OCI-LY1 (cell line): ENCODE data around the gene EDC3.

Experiments used
- H2AFZ ChIP-seq: fragments of 200-600 bp; sonication (generic), shearing (Covaris generic); 2 replicates; pipeline ENCODE4 v1.6.0; 2014; ENCODE audit warnings: antibody characterized with exemption, mild to moderate bottlenecking, low read length
- H3F3A ChIP-seq: fragments of 200-600 bp; sonication (generic), shearing (Covaris generic); 2 replicates; pipeline ENCODE4 v1.6.0; 2014; ENCODE audit warnings: mild to moderate bottlenecking, antibody characterized with exemption, low read length, moderate library complexity; ENCODE audit not compliant: insufficient read depth
- H3K27ac ChIP-seq: fragments of 200-600 bp; sonication (generic); 2 replicates; pipeline ENCODE4 v1.5.1; 2014; ENCODE audit warnings: low read length, mixed run types, mild to moderate bottlenecking, low read depth; ENCODE audit not compliant: poor library complexity, severe bottlenecking
- H3K27me3 ChIP-seq: fragments of 200-600 bp; sonication (generic); 2 replicates; pipeline ENCODE4 v1.6.0; 2014; ENCODE audit warnings: antibody characterized with exemption, mild to moderate bottlenecking, low read length, moderate library complexity; ENCODE audit not compliant: insufficient read depth
- H3K36me3 ChIP-seq: fragments of 200-600 bp; sonication (generic); 2 replicates; pipeline ENCODE4 v1.6.1; 2014; ENCODE audit warnings: mild to moderate bottlenecking, antibody characterized with exemption, low read length, moderate library complexity, mixed read lengths; ENCODE audit not compliant: insufficient read depth
- H3K4me1 ChIP-seq: fragments of 200-600 bp; sonication (generic); 2 replicates; pipeline ENCODE4 v1.5.1; 2014; ENCODE audit warnings: mild to moderate bottlenecking, low read length, moderate library complexity; ENCODE audit not compliant: insufficient read depth, severe bottlenecking
- H3K4me2 ChIP-seq: fragments of 200-600 bp; sonication (generic), shearing (Covaris generic); 2 replicates; pipeline ENCODE4 v1.6.1; 2014; ENCODE audit warnings: low read length
- H3K4me3 ChIP-seq: fragments of 200-600 bp; sonication (generic); 2 replicates; pipeline ENCODE4 v1.5.1; 2014; ENCODE audit warnings: low read length, low read depth, mild to moderate bottlenecking, mixed read lengths; ENCODE audit not compliant: poor library complexity, severe bottlenecking
- H3K79me2 ChIP-seq: fragments of 200-600 bp; shearing (Covaris generic); 2 replicates; pipeline ENCODE4 v1.6.1; 2016; ENCODE audit warnings: mixed run types, low read length, mixed read lengths; ENCODE audit not compliant: insufficient read depth
- H3K9ac ChIP-seq: fragments of 200-600 bp; sonication (generic), shearing (Covaris generic); 2 replicates; pipeline ENCODE4 v1.6.1; 2014; ENCODE audit warnings: mild to moderate bottlenecking, low read length, mixed read lengths
- H3K9me2 ChIP-seq: fragments of 200-600 bp; sonication (generic), shearing (Covaris generic); 2 replicates; pipeline ENCODE4 v1.6.1; 2014; ENCODE audit warnings: low read depth, mild to moderate bottlenecking, low read length, mixed read lengths
- H3K9me3 ChIP-seq: fragments of 200-600 bp; shearing (Covaris generic); 2 replicates; pipeline ENCODE4 v1.6.1; 2014; ENCODE audit warnings: low read length, mixed read lengths
- H4K20me1 ChIP-seq: fragments of 200-600 bp; sonication (generic), shearing (Covaris generic); 2 replicates; pipeline ENCODE4 v1.6.0; 2016; ENCODE audit warnings: mild to moderate bottlenecking, low read length; ENCODE audit not compliant: insufficient read depth
- CTCF ChIP-seq: fragments of 200-600 bp; sonication (generic), shearing (Covaris generic); IDR thresholded peaks from 2 replicates; pipeline ENCODE4 v1.5.1; 2017; ENCODE audit warnings: mild to moderate bottlenecking, antibody characterized with exemption, low read length, moderate library complexity, mixed read lengths
- EZH2 ChIP-seq: fragments of 200-600 bp; sonication (generic), shearing (Covaris generic); IDR thresholded peaks from 2 replicates; pipeline ENCODE4 v1.8.0; 2017; ENCODE audit warnings: borderline replicate concordance, mixed run types, mild to moderate bottlenecking, antibody characterized with exemption, low read length, moderate library complexity, mixed read lengths

EDC3 gene

GRCh38 chr15:74609938-74610301 lies 85.9 kb downstream of the EDC3 start:
- Histone ChIP-seq H3K79me2 (no peaks in the 10 kb centered on the region), H3K27me3 (no peaks in the 10 kb centered on the region), H3K27ac (no peak overlapping the region), H3K4me3 (no peak overlapping the region), H3K9me2 (no peaks in the 10 kb centered on the region), H3F3A (no peaks in the 10 kb centered on the region), H2AFZ (no peak overlapping the region), H3K4me1 (peaks cover 8% of the 10 kb centered on the region), H3K4me2 (no peak overlapping the region), H3K9ac (no peak overlapping the region), H4K20me1 (no peaks in the 10 kb centered on the region), H3K36me3 (no peaks in the 10 kb centered on the region), H3K9me3 (no peaks in the 10 kb centered on the region)
- no peak for TF ChIP-seq EZH2
- TF ChIP-seq CTCF, result no peak

GRCh38 chr15:74608786-74609185 lies 87.0 kb downstream of the EDC3 start:
- H3K9me3 ChIP-seq, result no peaks in the 10 kb centered on the region
- H3F3A ChIP-seq, result no peaks in the 10 kb centered on the region
- no peaks in the 10 kb centered on the region for H4K20me1 ChIP-seq
- no peaks in the 10 kb centered on the region for H3K27me3 ChIP-seq
- H3K9me2 ChIP-seq, result no peaks in the 10 kb centered on the region
- H3K4me3 ChIP-seq, result no peak overlapping the region
- H3K4me1 ChIP-seq, result peaks cover 2% of the 10 kb centered on the region
- H2AFZ ChIP-seq, result no peak overlapping the region
- no peak overlapping the region for H3K27ac ChIP-seq
- no peak overlapping the region for H3K9ac ChIP-seq
- no peak overlapping the region for H3K4me2 ChIP-seq
- H3K79me2 ChIP-seq, result no peaks in the 10 kb centered on the region
- no peaks in the 10 kb centered on the region for H3K36me3 ChIP-seq
- TF ChIP-seq EZH2 (no peak), CTCF (no peak)

- Histone ChIP-seq H3K36me3 (no peaks in the 10 kb centered on the region), H3K4me1 (no peaks in the 10 kb centered on the region), H3K27me3 (no peaks in the 10 kb centered on the region), H3K4me3 (no peak overlapping the region), H3K9ac (no peak overlapping the region), H4K20me1 (no peaks in the 10 kb centered on the region), H3K4me2 (no peak overlapping the region), H2AFZ (no peak overlapping the region), H3K9me3 (no peaks in the 10 kb centered on the region), H3F3A (no peaks in the 10 kb centered on the region), H3K27ac (no peak overlapping the region), H3K79me2 (no peaks in the 10 kb centered on the region), H3K9me2 (no peaks in the 10 kb centered on the region)
- TF ChIP-seq CTCF (no peak), EZH2 (no peak)
These were observed 90.1 kb downstream of the EDC3 start for GRCh38 chr15:74605795-74606150.
